CD1c-positive myeloid dendritic cell (primary cell): ENCODE measurements around the gene RCHY1.
"Not testable (repeated sequence)": the region's sequence is repeated elsewhere in the genome, so short reads cannot be mapped to it uniquely, and the experiment has no call there.

Experiments used
- DNase-seq: peaks from one replicate; pipeline ENCODE4 v3.0.0-alpha.2; 2016; ENCODE audit errors: extremely low spot score

RCHY1 gene

DNA sequence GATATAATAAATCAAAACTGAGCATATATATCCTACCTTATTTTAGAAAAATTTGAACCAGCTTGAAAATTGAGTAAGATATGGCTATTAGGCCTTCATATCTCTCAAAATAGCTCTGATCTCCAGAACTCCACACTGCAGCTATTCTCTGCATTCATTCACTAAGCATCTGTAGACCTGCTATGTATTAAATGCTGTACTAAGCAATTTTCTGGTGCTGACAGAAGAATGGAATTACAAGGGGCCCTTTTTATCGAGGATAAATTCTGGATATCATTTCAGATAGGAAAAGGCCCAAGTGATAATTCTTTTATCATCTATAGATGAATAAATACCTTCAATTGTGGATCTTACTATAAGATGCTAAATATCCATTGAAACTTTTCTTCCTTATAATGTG is 1.9 kb upstream of the RCHY1 start:
- no peak for DNase-seq

DNA sequence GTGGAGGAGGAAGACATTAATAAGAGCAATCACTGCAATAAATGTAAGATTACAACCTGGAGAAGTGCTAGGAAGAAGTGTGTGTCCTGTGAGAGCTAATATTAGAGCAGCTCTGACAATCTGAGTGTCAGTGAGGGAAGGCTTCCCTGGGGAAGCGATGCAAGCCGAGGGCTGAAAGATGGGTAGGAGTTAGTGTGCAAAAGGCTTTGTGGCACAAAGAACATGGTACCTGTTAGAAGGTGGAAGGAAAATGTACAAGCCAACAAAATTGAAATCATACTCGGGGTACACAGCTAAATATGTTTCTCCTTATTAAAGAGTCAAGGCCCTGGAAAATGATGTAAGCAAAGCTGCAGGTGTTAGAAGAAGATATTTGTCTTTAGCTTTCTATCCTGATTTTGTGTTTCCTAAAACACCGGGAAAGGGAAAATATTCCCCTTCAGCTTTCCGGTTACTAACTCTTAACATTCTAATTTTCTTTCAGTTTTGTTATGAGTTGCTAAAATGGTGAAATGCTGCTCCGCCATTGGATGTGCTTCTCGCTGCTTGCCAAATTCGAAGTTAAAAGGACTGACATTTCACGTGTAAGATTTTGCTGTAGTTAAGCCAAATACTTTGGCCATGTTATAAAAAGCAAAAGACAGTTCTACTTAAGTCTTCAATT is 878 bp upstream of the RCHY1 start:
- DNase-seq: peak; percentile 37

DNA sequence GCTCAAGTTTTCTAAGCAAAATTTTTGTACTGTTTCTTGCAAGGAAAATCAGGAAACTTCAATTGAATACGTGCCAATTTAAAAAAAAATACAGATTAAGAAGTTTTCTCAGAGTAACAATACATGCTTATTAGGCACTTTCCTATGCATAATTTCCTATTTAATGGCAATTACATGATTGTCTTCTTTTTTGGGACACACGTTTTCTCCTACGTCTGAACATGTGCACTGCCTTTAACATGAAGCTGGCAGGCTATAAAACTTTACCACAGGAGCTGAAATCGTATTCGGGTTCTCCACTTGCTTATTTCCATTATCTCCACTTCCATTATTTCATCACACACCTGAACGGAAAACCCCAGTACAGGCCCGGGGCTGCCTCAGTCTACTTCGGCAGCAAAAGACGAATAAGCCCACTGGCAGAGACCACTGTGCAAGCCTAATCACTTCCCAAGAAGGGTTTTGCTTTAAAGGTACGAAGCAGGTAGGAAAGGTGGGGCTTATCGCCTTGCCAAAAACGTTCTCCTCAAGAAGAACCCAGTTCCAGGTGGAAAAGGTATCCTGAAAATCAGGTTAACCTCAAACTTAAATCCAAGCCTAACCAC is 575 bp downstream of the RCHY1 start:
- no peak for DNase-seq

DNA sequence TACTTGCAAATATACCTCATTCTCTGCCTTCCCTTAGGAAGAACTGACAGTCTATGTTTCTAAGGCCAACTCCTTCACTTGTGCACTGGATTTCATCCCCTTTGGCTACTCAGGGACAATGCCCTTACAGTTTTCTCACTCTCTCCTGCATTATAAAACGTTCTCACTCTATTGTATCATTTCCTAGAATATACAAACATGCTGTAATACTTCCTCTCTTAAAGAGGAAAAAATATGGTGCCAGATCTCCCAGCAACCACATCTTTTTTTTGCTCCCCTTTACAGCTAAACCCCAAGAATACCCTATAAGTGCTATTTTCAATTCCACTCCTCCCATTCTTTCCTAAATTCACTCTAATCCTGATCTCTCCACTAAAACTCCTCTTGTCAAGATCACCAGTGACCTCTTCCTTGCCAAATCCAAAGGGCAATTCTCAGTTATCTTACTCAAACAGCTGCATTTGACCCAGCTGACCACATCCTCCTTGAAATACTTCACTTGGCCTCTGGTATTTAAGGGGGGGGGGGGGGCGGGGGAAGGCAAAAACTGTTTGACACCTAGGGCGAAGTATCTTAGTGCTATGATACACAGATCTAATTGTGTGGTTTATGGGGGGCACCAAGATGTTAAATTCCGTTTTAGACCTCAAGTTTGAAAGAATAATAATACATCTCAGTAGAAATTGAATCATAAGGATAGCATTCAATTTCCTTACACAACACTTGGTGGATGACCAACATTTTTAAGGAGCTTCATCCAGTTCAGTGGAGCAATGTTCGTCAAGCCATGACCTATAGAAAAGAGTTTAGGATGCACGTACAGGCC is 1.6 kb downstream of the RCHY1 start:
- DNase-seq: peak; percentile 53

DNA sequence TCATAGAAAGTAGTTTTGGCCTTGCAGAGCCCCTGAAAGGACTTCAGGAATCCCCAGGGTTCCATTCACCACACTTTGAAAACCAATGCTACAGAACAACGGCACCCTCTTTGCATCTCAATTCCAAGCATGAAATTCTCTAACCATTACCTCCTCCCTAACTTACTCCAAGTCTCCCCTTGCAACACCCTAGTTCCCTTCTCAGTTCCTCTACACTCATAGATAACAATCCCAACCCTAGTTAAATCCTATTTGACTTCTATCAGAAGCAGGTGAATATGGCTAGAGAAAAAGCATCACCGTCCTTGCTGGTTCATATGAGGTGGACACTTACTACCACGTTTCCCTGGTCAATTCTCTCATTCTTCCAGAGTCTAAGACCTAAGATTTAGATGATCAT is 2.4 kb downstream of the RCHY1 start:
- peak; percentile 62 for DNase-seq

DNA sequence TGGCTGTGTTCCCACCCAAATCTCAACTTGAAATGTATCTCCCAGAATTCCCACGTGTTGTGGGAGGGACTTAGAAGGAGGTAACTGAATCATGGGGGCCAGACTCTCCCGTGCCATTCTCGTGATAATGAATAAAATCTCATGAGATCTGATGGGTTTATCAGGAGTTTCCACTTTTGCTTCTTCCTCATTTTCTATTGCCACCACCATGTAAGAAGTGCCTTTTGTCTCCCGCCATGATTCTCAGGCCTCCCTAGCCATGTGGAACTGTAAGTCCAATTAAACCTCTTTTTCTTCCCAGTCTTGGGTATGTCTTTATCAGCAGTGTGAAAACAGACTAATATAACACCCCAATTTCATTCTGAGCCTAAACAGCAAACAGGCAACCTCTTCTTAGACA is 4.6 kb downstream of the RCHY1 start:
- not testable (repeated sequence) for DNase-seq

DNA sequence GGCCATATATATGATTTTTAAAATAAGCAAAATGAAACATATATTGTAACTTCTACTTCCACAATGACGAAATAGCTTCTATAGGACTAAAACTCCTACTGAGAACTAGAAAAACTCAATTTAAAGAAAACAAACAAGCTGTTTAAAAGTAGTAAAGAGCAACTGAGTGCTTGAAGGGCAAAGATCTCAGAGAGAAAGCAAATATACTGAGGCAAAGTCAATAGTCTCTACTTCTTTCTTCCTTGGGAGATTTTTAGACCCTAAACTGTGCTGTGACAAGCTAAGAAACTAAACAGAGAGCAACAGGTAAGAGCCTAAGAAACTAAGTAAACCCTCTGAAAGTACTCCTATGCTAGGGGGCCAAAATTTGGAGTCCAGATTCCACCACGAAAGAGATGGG is 8.6 kb downstream of the RCHY1 start:
- no peak for DNase-seq

DNA sequence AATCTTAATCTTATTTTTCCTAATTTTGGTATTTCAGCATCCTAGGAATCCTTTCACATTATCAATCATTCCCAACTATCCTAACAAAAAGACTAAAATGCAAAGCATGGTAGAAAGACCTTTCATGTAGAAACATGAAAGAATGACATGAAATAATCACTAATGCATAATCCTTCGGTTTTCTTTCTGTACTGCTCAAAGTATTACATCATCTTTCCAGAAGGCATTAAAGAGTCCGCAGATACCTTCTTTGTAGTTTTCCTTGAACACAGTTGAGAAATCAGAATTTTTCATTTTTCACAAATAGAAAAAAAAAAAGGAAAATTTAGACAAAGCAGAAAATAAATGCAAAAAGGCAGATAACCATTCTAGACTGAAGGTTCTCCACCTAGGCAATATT is 11.5 kb downstream of the RCHY1 start:
- no peak for DNase-seq

DNA sequence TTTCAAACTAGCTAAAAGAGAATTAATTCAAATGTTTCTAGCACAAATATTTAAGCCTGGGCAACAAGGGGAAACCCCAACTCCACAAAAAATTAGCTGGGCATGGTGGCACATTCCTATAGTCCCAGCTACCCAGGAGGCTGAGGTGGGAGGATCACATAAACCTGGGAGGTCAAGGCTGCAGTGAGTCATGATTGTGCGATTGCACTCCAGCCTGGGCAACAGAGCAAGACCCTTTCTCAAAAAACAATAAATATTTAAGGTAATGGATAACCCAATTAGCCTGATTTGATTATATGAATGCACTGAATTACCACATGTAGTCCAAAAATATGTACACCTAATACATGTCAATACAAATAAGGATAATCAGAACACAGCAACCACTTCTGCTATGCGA is 14.3 kb downstream of the RCHY1 start:
- DNase-seq: no peak

DNA sequence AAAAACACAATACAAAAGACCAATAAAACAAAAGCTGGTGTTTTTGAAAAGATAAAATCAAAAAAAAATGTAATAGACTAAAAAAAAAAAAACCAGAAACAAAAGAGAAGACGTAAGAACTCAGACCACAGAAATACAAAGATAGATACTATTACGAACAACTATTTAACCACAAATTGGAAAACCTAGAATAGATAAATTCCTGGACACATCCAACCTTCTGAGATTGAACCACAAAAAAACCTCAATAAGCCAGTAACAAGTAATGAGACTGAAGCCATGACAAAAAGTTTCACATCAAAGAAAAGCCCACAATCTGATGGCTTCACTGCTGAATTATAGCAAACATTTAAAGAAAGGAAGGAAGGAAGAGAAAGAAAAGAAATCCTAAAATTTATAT is 16.2 kb downstream of the RCHY1 start:
- DNase-seq: no peak

DNA sequence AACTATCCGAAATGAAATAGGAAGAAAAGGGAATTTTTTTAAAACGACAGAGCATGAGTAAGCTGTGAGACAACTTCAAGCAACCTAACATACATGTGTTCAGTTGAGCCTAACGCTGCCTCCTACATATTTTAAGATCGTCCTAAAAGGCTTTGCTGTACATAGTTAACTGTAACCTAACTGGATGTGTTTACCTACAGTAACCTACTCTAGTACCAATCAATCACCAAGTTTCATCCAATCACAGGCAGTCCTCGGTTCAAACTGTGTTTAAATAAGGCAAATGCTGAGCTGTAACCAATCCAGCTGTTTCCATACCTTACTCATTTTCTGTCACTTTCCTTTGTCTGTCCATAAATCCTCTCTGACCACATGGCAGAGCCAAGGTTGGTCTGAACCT is 17.1 kb downstream of the RCHY1 start:
- no peak for DNase-seq

DNA sequence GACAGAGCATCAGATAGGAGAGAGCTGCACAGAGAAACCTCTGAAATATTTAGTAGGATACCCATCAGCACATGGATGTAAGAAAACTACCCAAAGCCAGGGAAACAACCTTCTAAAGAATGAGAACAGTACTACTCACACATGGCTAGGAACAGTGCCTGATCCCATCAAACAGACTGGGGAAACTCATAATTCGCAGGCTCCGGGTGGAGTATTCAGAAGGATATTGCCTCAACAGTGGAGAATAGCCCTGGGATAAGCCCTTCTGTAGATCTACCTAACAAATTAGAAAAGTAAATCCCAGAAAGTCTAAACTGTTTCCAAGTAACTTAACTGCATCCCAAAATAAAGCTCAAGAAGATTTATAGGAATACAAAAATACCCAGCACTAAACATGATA is 17.8 kb downstream of the RCHY1 start:
- no peak for DNase-seq

DNA sequence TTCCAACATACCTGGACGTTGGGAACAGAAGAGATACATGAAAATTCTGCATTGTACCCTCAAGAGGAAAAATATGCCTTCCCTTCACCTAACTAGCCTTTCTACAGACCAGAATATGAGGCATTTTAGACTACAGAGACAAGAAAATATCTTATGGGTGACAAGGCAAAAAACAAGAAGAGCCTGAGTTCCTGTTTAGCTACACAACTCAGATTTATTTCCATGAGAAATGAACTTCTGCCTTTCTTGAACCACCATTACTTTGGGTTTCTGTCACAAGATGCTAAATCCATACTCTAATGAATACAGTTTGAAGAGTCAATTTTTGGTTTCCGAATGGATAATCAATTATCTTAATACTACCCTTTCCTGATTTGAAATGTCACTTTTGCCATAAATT is 18.7 kb downstream of the RCHY1 start:
- DNase-seq: peak; percentile 53

DNA sequence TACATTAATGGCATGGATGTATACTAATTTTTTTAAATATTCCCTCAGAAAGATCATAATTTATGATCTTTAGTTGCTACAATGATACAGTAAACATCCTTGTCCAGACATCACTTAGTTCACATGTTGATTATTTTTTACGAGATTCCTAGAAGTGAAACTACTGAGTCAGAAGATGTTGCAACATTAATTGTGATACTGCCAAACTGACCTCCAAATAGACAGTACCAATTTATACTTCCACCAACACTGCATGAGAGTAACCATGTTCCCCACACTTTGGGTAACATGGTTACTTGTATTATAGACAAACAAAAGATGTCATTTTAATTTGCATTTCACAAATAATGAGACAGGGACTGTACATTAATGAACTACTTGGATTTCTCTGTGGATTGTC is 19.6 kb downstream of the RCHY1 start:
- peak; percentile 67 for DNase-seq

DNA sequence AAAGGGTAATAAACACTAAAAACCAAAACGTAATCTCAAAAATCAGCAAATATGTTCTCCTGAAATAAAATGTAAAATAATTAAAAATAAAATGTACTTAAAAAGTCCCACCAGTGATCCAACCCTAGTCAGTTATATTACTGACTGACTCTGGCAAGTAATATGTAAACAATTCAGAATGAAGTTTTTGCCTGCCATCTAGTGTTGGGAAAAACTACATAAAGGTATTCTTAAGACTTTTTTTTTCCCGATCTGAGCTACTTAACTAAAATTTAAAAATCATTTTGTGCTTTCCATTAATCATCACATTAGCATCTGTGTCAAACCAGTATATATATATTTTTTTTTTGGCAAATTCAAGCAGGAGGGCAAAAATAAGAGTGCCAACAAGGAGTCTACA is 24.0 kb downstream of the RCHY1 start:
- DNase-seq: no peak

DNA sequence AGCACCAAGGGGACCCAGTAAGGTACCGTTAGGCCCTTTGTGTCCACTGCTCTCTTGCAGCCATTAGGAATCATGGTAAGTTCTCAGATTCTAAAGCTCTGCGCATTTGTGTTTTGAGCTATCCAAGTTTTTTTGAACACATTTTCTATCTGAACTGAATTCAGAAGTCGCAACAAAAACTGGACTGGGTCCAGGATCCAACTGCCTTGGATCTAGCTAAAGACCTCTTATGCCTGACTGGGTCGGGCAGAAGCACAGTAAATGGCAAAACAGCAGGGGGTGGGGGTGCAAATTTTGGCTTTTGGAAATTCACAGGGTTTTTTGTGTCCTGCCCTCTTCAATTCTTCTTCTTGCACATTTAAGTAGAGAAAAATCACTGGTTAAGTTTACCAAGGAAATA is 30.0 kb downstream of the RCHY1 start:
- DNase-seq: no peak

DNA sequence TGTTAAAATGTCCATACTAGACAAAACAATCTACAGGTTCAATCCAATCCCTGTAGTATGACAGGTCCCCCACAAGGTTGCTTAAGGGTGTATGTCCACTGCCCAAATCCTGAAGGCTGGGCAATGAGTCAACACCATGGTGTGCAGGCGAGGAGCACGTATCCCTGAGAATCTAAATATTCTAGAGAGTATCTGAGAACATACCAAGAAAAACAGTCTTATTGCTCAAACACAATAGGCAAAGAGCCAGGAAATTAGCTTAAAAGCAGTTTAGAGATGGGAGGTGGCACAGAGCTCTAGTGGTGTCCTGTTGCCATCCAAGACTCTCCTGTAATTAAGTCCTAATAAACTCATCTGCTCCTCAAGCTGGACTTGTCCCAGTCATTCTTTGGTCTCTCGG is 37.0 kb downstream of the RCHY1 start:
- DNase-seq: no peak

DNA sequence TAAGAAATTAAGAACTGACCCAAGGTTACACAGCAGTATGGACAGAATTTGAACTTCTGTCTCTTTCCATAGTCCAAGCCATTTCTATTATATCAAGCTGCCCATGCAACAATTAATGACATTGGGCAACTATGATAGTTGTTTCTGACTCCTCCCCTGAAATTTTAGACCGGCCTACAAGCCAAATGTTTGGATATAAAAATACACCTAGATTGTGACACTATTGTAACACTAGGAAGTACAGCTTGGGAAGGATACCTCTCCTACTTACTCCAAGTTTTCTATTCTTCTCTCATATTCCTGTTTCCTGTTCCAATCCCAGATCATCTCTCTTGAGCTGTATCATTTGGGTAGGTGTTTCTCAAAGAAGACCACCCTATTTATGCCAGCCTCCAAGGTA is 43.5 kb downstream of the RCHY1 start:
- no peak for DNase-seq

DNA sequence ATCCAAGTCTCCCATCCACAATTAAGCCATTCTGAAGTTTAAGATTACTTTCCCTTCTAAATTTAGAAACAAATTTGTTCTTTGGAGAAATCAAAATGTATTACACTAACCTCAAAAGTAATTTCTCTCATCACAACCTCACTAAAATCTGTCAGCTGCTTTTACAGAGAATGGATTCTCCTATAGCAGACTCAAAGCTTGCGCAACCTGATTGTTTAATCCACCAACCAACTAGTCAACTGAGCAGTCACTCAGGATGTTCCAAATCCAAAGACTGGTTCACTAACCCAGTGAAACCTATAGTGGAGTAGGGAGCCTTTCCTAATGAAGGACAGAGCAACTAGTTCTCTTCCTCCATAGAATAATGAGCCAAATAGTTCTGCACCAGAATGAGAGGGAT is 44.3 kb downstream of the RCHY1 start:
- DNase-seq: no peak

DNA sequence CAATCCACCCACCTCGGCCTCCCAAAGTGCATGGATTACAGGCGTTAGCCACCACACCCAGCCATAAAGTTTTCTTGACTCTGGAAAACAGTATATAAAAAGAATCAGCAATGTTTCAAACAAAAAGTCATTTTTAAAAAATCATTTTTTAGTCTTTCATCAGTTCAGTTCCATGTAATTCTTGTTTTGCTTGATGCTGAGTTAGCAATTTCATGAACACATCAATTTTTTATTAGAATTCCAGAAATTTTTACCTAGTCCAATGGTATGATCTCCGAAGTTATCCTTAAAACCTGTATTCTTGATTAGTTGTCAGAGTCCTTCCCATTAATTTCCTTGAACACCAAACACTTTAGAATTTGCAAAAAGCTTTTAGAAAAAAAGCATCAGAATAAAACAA is 56.8 kb downstream of the RCHY1 start:
- no peak for DNase-seq

DNA sequence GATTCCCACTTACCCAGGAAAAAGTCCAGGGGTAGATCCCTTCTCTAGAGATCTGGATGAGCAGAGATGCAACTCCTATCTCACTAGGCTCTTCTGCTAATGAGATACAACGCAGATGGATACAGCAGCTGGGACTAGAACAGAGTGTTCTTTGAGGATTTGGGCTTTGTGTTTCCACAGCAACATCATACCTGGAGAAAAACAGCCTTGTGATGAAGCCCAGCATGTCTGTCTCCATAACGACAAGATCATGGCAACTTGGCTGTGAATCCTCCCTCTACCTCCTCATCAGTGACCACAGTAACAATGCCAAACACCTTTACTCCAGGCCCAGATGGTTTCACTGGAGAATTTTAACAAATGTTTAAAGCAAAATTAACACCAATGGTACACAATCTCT is 80.1 kb downstream of the RCHY1 start:
- DNase-seq: no peak

DNA sequence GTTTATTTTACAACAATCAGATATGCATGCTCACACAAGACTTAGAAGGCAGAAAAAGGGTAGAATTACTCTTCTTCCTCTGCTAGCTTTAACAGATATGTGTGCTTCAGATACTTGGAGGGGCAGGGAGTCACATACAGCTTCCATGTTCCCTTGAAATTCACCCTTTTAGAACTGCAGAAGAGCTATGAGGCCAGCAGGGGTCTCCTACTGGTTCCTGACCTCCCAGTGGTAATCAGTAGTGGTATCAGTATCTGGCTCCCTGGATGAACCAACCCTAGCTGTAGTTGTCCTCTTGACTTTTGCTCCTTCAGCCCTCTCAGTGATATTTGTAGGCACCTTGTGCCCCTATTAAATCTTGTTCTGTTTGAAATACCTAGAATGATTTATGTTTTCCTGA is 81.5 kb downstream of the RCHY1 start:
- peak; percentile 5 for DNase-seq

DNA sequence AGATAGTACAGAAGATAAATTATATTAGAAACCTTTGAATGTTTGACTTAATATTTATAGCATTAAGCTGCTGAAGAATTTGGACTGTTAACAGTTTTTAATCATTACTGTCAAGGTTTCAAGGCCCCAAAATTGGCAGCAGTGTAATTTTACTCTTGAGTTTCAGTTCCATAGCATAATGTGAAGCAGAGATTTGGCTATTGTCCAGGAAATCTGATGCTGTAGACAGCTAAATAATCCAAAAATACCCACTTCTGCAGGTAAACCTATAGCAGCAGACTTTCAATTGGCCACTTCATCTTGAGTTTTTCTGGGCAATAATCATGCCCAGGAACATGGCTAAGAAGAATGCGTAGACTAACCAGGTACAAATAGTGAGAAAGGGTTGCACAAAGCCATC is 85.0 kb downstream of the RCHY1 start:
- no peak for DNase-seq
